Heart right ventricle (tissue), 16 donors: Measurements from ENCODE around the gene ZNF541. TPM values are rescaled to one million over a fixed set of nuclear protein-coding genes. Genes with fewer than 3 reads are reported as not detected.
A peak's percentile ranks its signal among the peaks of the same experiment; 100 is the strongest.

Experiments used
- ATAC-seq, 8 donors: fragments of 200-7000 bp; cut with Tn5 transposase; one replicate each; pipeline ENCODE4 v1.9.1; 2020; ENCODE audit warnings: mild to moderate bottlenecking in 8 of 8, moderate library complexity in 8 of 8, moderate number of reproducible peaks in 1 of 8
- DNase-seq, 2 donors: peaks; one replicate each; pipeline ENCODE4 v3.0.0-alpha.2; 2020
- H3K27ac ChIP-seq, 10 donors: fragments of 200-600 bp; sonication (generic) in 2 of 10; one replicate each; pipeline versions ENCODE4 v1.5.0 to v1.8.0; 2020 to 2022; ENCODE audit warnings: mild to moderate bottlenecking in 3 of 10
- H3K27me3 ChIP-seq, 7 donors: fragments of 200-600 bp; one replicate each; pipeline ENCODE4 v1.8.0; 2021 to 2022; ENCODE audit warnings: mild to moderate bottlenecking in 2 of 7
- H3K36me3 ChIP-seq, 9 donors: fragments of 200-600 bp; sonication (generic) in 1 of 9; one replicate each; pipeline versions ENCODE4 v1.5.0 to v1.8.0; 2020 to 2022; ENCODE audit warnings: mild to moderate bottlenecking in 2 of 9
- H3K4me1 ChIP-seq, 9 donors: fragments of 200-600 bp; sonication (generic) in 1 of 9; one replicate each; pipeline versions ENCODE4 v1.5.0 to v1.8.0; 2020 to 2022; ENCODE audit warnings: mild to moderate bottlenecking in 4 of 9
- H3K4me3 ChIP-seq, 10 donors: fragments of 200-600 bp; sonication (generic) in 2 of 10; one replicate each; pipeline versions ENCODE4 v1.5.0 to v1.8.0; 2020 to 2022; ENCODE audit warnings: mild to moderate bottlenecking in 7 of 10, moderate library complexity in 2 of 10
- H3K9me3 ChIP-seq, 11 donors: fragments of 200-600 bp in 10 of 11; sonication (generic) in 2 of 11; one replicate each; pipeline versions ENCODE4 v1.5.0 to v1.8.0; 2013 to 2022; ENCODE audit warnings: mild to moderate bottlenecking in 2 of 11, control low read depth in 1 of 11, moderate library complexity in 1 of 11
- WGBS, 2 donors: extraction: QIAGEN DNeasy Blood & Tissue Kit; methylation state at CpG; one replicate each; pipeline ENCODE4 v1.1.7; 2013; ENCODE audit warnings: inconsistent platforms in 1 of 2; 5-methylcytosine and 5-hydroxymethylcytosine counted together
- intact Hi-C, 10 donors: fragments of 100-400 bp; cut with DNase I; formaldehyde crosslinking; loops; one replicate each; pipeline versions ENCODE4 v1.11.1 to v1.14.2; 2022
- polyA plus RNA-seq, 2 donors: library from polyadenylated mRNA; stranded (reverse); fragments of 200-250 nt; gene quantifications; one replicate each; pipeline ENCODE4 v1.2.3, GENCODE V29; 2013
- total RNA-seq, 10 donors: library from RNA; stranded (reverse); fragmentation: NEBNext Ultra II Directional in 3 of 10; extraction: Animal tissue kit (Norgen Biotek cat#: 25700) in 3 of 10; gene quantifications; one replicate each; pipeline versions ENCODE4 v1.2.1 to v1.2.4, GENCODE V29; 2021 to 2023
- TF ChIP-seq, protein P1 (sequence below), 9 donors: fragments of 200-600 bp; sonication (generic) in 2 of 9; IDR thresholded peaks; one replicate each; pipeline versions ENCODE4 v1.5.0 to v1.8.0; 2021 to 2022; ENCODE audit warnings: antibody characterized with exemption in 9 of 9, mild to moderate bottlenecking in 5 of 9, moderate library complexity in 1 of 9
- donor health status: Arrhythmogenic right ventricular cardiomyopathy.
- donor health status: ischemic (EF 13 %, LVEDD 7.1; RV severe dilation, severe dysfunction).
- donor health status: healthy with polysubstance abuse.
- donor health status: DM: no; HTN: yes; CAD: no.
- donor health status: DM: no; HTN: no; CAD: no.
- donor health status: ischemic (EF 25% LVEDD 6.9; RV normal size, moderate dysfunction).
- donor health status: ischemic (EF 25% LVEDD 5.7; RV mildly dilated, moderate dysfunction).
- donor health status: healthy.
- donor health status: DM: yes; HTN: yes; CAD: no.
- donor health status: Ischemic cardiomyopathy.
- donor health status: ischemic (EF 35%, LVEDD 5.7; RV mildly dilated, moderate dysfunction).
- donor health status: nonischemic (EF 11% LVEDD 7.7; RV severe dilation, severe dysfunction).
- donor health status: DM: yes; HTN: yes; CAD: no.
- donor health status: PGD.
- donor health status: ischemic (EF 29% LVEDD 5.4; RV normal size, mild dysfunction).
- donor health status: nonischemic (EF 23%, LVEDD 6.1; RV moderate dilation, normal function).

Gene ZNF541
- total and polyA plus RNA-seq, 12 donors: 0.23 to 3.7 (median 1.5) TPM

DNA sequence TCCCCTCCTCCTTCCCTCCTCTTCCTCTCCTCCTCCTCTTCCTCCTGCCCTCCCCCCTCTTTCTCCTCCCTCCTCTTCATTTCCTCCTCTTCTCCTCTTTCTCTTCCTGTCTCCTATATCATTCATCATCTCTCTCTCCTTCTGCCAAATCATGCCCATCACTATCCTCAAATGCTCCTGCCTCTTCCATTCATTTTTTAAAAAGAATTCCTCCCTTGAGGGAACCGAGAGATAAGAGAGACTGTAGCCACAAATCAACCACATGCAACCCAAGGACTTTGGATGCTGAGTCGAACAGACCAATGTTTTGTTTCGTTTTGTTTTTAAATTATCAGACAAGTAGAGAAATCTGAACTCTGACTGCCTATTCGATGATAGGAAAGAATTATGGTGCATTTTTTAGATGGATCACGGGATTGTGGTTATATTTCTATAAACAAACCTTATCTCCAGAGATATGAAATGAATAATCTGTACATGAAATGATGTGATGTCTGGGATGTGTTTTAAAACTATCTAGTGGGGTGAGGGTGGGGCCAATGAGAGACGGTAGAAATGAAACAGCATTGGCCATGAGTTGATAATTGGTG lies 9.5 kb upstream of the ZNF541 start:
- Histone ChIP-seq H3K27me3 (no peaks in the 10 kb centered on the region), H3K36me3 (no peaks in the 10 kb centered on the region), H3K27ac (peak overlapping the region in 2 of 10 donors; percentile 2 to 49), H3K4me3 (peak overlapping the region in 1 of 10 donors; percentile 1), H3K4me1 (no peaks in the 10 kb centered on the region), H3K9me3 (peaks cover 0 to 15% (median 0%) of the 10 kb centered on the region in 11 donors)
- ATAC-seq (no peak), DNase-seq (no peak)
- intact Hi-C loops: no loop called here
- WGBS, 2 donors: 36 to 49% methylated on average over 6 of the region's 6 CpGs
- TF ChIP-seq, protein P1, sequence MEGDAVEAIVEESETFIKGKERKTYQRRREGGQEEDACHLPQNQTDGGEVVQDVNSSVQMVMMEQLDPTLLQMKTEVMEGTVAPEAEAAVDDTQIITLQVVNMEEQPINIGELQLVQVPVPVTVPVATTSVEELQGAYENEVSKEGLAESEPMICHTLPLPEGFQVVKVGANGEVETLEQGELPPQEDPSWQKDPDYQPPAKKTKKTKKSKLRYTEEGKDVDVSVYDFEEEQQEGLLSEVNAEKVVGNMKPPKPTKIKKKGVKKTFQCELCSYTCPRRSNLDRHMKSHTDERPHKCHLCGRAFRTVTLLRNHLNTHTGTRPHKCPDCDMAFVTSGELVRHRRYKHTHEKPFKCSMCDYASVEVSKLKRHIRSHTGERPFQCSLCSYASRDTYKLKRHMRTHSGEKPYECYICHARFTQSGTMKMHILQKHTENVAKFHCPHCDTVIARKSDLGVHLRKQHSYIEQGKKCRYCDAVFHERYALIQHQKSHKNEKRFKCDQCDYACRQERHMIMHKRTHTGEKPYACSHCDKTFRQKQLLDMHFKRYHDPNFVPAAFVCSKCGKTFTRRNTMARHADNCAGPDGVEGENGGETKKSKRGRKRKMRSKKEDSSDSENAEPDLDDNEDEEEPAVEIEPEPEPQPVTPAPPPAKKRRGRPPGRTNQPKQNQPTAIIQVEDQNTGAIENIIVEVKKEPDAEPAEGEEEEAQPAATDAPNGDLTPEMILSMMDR (IDR thresholded peaks at IDR 0.05): no peak

DNA sequence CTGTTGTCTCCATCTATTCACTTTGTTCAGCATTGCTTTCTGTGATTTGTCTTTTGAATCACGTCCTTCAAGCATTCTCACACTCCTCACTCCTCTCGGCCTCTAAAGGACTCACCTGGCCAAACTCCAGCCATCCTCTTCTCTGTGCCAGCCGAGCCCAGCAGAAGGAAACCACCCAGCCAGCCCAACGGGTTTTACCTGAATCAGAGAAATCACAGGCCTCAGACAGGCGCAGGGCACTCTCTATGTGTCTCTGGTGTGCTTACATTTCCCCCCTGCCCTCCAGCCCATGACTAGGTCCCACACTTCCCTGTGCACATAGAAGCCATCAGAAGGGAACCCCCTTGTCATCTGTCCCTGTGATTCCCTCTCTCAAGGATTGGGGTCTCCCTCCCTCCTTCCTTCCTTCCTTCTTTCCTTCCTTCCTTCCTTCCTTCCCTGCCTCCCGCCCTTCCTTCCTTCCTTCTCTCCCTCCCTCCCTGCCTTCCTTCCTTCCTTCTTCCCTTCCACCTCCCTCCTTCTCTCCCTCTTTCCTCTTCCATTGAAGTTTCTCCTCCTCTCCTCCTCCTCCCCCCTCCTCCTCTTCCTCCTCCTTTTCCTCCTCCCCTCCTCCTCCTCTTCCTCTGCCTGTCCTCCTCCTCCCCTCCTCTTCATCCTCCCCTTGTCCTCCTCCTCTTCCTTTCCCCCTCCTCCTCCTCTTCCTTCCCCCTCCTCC lies 8.8 kb upstream of the ZNF541 start:
- Histone ChIP-seq H3K36me3 (no peaks in the 10 kb centered on the region), H3K27ac (no peak overlapping the region), H3K27me3 (no peaks in the 10 kb centered on the region), H3K9me3 (peaks cover 0 to 15% (median 0%) of the 10 kb centered on the region in 11 donors), H3K4me1 (no peaks in the 10 kb centered on the region), H3K4me3 (no peak overlapping the region)
- ATAC-seq (no peak), DNase-seq (no peak)
- intact Hi-C loops: no loop called here
- 63 to 65% methylated on average over 6 of the region's 6 CpGs for WGBS, 2 donors
- TF ChIP-seq, protein P1 (IDR thresholded peaks at IDR 0.05): no peak

DNA sequence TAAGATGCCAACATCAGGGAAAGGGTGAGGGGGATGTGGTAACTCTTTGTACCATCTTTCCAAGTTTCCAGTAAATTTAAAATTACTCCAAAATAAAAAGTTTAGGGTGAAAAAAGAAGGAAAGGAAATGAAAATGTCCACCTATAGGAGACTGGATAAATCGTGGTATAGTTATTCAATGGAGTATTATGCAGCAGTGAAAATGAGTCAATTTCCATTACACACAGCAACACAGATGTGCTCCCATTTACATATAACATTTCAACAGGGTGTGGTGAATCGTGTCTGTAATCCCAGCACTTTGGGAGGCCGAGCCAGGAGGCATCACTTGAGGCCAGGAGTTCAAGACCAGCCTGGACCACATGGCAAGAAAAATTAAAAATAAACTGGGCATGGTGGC lies 7.4 kb upstream of the ZNF541 start:
- H3K4me1 ChIP-seq: no peaks in the 10 kb centered on the region
- H3K9me3 ChIP-seq: peaks cover 0 to 4% (median 0%) of the 10 kb centered on the region in 11 donors
- TF ChIP-seq, protein P1 (IDR thresholded peaks at IDR 0.05): no peak
- DNase-seq: no peak
- intact Hi-C loops: no loop called here
- no peaks in the 10 kb centered on the region for H3K27me3 ChIP-seq
- ATAC-seq: no peak
- H3K4me3 ChIP-seq: no peak overlapping the region
- no peaks in the 10 kb centered on the region for H3K36me3 ChIP-seq
- no peak overlapping the region for H3K27ac ChIP-seq
- 84 to 92% methylated on average over 3 of the region's 3 CpGs for WGBS, 2 donors

DNA sequence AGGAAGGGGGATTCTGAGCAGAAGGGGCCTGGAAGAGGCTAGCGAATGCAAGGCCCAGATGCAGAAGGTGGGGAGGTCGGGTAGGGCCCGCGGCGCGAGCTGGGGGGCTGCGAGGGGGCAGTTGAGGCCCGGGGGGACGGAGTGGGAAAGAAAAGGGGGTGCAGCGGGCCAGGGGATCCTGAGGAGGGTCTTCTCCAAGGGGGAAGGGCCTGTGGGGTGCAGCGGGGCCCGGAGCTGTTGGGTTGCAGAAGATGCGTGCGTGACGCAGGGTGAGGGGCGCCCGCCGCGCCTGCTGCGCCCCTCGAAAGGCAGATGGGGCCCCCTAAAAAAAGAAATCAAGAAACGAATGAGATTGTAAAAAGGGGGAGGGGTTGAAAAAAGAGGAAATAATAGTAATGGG lies 313 bp downstream of the ZNF541 start:
- no peaks in the 10 kb centered on the region for H3K36me3 ChIP-seq
- peak overlapping the region in 1 of 10 donors; percentile 55 for H3K4me3 ChIP-seq
- WGBS, 2 donors: 65 to 66% methylated on average over 21 to 22 of the region's 22 CpGs
- DNase-seq: no peak
- peaks cover 0 to 13% (median 0%) of the 10 kb centered on the region in 7 donors for H3K27me3 ChIP-seq
- intact Hi-C loops: no loop called here
- peaks cover 0 to 6% (median 5%) of the 10 kb centered on the region in 9 donors for H3K4me1 ChIP-seq
- ATAC-seq: no peak
- TF ChIP-seq, protein P1 (IDR thresholded peaks at IDR 0.05): no peak
- H3K27ac ChIP-seq: no peak overlapping the region
- H3K9me3 ChIP-seq: no peaks in the 10 kb centered on the region
